Measurements from ENCODE around the gene BAZ2B.
"Not testable (repeated sequence)": the region's sequence is repeated elsewhere in the genome, so short reads cannot be mapped to it uniquely, and the experiment has no call there.

The BAZ2B gene

GRCh38 chr2:159571540-159572260 lies 44.6 kb downstream of the BAZ2B start:
- no peak for DNase-seq

GRCh38 chr2:159564081-159564480 lies 52.3 kb downstream of the BAZ2B start:
- no peak for DNase-seq

- DNase-seq: no peak
Measured at GRCh38 chr2:159562248-159562647, 54.1 kb downstream of the BAZ2B start.

- no peak for DNase-seq
Measured at GRCh38 chr2:159561786-159562185, 54.6 kb downstream of the BAZ2B start.

- no peak for DNase-seq
Measured at GRCh38 chr2:159561242-159561641, 55.1 kb downstream of the BAZ2B start.

GRCh38 chr2:159559034-159559433 lies 57.3 kb downstream of the BAZ2B start:
- no peak for DNase-seq

GRCh38 chr2:159558479-159558878 lies 57.9 kb downstream of the BAZ2B start:
- no peak for DNase-seq

GRCh38 chr2:159557437-159558034 lies 58.8 kb downstream of the BAZ2B start:
- DNase-seq: no peak

- DNase-seq: no peak
Measured at GRCh38 chr2:159555651-159556392, 60.5 kb downstream of the BAZ2B start.

GRCh38 chr2:159553727-159554126 lies 62.6 kb downstream of the BAZ2B start:
- no peak for DNase-seq

GRCh38 chr2:159551806-159552205 lies 64.5 kb downstream of the BAZ2B start:
- DNase-seq: no peak

- no peak for DNase-seq
Measured at GRCh38 chr2:159550231-159550630, 66.1 kb downstream of the BAZ2B start.

GRCh38 chr2:159549234-159549633 lies 67.1 kb downstream of the BAZ2B start:
- DNase-seq: no peak

GRCh38 chr2:159546716-159547430 lies 69.5 kb downstream of the BAZ2B start:
- no peak for DNase-seq

GRCh38 chr2:159546039-159546438 lies 70.3 kb downstream of the BAZ2B start:
- no peak for DNase-seq

GRCh38 chr2:159545085-159545484 lies 71.3 kb downstream of the BAZ2B start:
- DNase-seq: no peak

GRCh38 chr2:159542101-159542500 lies 74.2 kb downstream of the BAZ2B start:
- DNase-seq: no peak

GRCh38 chr2:159539701-159540100 lies 76.6 kb downstream of the BAZ2B start:
- no peak for DNase-seq

- DNase-seq: no peak
Measured at GRCh38 chr2:159538801-159539200, 77.5 kb downstream of the BAZ2B start.

GRCh38 chr2:159535261-159535660 lies 81.1 kb downstream of the BAZ2B start:
- DNase-seq: not testable (repeated sequence)

GRCh38 chr2:159531475-159531874 lies 84.9 kb downstream of the BAZ2B start:
- no peak for DNase-seq

GRCh38 chr2:159526433-159526832 lies 89.9 kb downstream of the BAZ2B start:
- no peak for DNase-seq

GRCh38 chr2:159525012-159525411 lies 91.3 kb downstream of the BAZ2B start:
- DNase-seq: no peak

All from CD4-positive, alpha-beta T cell treated with Interleukin-17A for 4 hours (primary cell).